ENCODE measurements around the gene NR2E1. TPM values are rescaled to one million over a fixed set of nuclear protein-coding genes. Genes with fewer than 3 reads are reported as not detected.

The NR2E1 gene
- total and polyA plus RNA-seq, 10 of the 15 experiments (the other 5 are each of a cell fraction or from before 2014, with no cell fraction given): not detected

- ATAC-seq: no peak
- ChIA-PET SMC1A (ENCODE audit: uncharacterized antibody, unreplicated experiment) (interaction anchor here (0.7 kb wide), 1 partner anchor 188 kb away, joined by 3 read pairs; no protein-coding TSS in a partner anchor), CTCF (interaction anchor here (0.5 to 1.1 kb wide), 4 partner anchors 279 to 349 kb away, joined by 3 to 5 read pairs (median 4); no protein-coding TSS in a partner anchor), POLR2A (no interaction called here), RAD21 (ENCODE audit: unreplicated experiment) (no interaction called here)
- no peaks in the 10 kb centered on the region for H4K20me1 ChIP-seq (ENCODE audit: control insufficient read depth, insufficient read depth)
- no peak for FAIRE-seq
- no peak for DNase-seq (ENCODE audit: low read depth, low spot score)
- intact Hi-C loops (cut with micrococcal nuclease; ENCODE audit: unreplicated experiment): no loop called here
- no peak overlapping the region for H3K4me3 ChIP-seq
- no peaks in the 10 kb centered on the region for H3K36me3 ChIP-seq (ENCODE audit: control insufficient read depth in 2 of 2, insufficient read depth in 2 of 2, low read length in 1 of 2)
- no peak overlapping the region for H3K9ac ChIP-seq (ENCODE audit: control insufficient read depth, insufficient read depth, low read length)
- no peaks in the 10 kb centered on the region; the same call in 2 of the 3 replicates for H3K9me3 ChIP-seq (replicated peaks; ENCODE audit: control insufficient read depth, insufficient read depth, low read length)
- H3K27ac ChIP-seq (ENCODE audit: control insufficient read depth, insufficient read depth): no peak overlapping the region
- WGBS (ENCODE audit: insufficient coverage, insufficient replicate concordance, low lambda C conversion rate, missing lambda C conversion rate): 47% methylated on average over 22 of the region's 22 CpGs
- no peak overlapping the region for H3K4me2 ChIP-seq (ENCODE audit: control insufficient read depth, insufficient read depth)
- no peaks in the 10 kb centered on the region for H3K4me1 ChIP-seq (ENCODE audit: control insufficient read depth, insufficient read depth, low read length)
- no TSS peak for BruUV-seq (replicated peaks)
- H2AFZ ChIP-seq (ENCODE audit: control insufficient read depth, low read depth, low read length): no peak overlapping the region
- H3K79me2 ChIP-seq (ENCODE audit: control insufficient read depth, insufficient read depth, low read length): no peaks in the 10 kb centered on the region
- peaks cover 24 to 33% of the 10 kb centered on the region in 2 experiments for H3K27me3 ChIP-seq (replicated peaks in 1 of 2; ENCODE audit: control insufficient read depth in 2 of 2, insufficient read depth in 2 of 2, low read length in 1 of 2)
- in situ Hi-C loops (cut with MboI): no loop called here
- no peak for TF ChIP-seq E2F4 (IDR thresholded peaks at IDR 0.05; ENCODE audit: low read depth, low read length)
- no peak for TF ChIP-seq SREBF2 (IDR thresholded peaks at IDR 0.05; ENCODE audit: low read length)
- no peak for TF ChIP-seq JUND (IDR thresholded peaks at IDR 0.05; ENCODE audit: low read depth, low read length)
- TF ChIP-seq STAT3 (IDR thresholded peaks at IDR 0.05; ENCODE audit: low read depth, low read length): no peak
- TF ChIP-seq REST (IDR thresholded peaks at IDR 0.05; ENCODE audit: low read depth, low read length): no peak
- no peak for TF ChIP-seq NR2C1 (IDR thresholded peaks at IDR 0.05)
- no peak for TF ChIP-seq ZNF592 (IDR thresholded peaks at IDR 0.05)
- no peak for TF ChIP-seq ZZZ3 (IDR thresholded peaks at IDR 0.05; ENCODE audit: control insufficient read depth, insufficient read length, low read depth)
- no peak for TF ChIP-seq EZH2 (IDR thresholded peaks at IDR 0.05; ENCODE audit: borderline replicate concordance, control insufficient read depth, low read depth, low read length)
- no peak for TF ChIP-seq TCF3 (IDR thresholded peaks at IDR 0.05; ENCODE audit: borderline replicate concordance, insufficient read depth, low read depth, low read length)
- TF ChIP-seq MYB (IDR thresholded peaks at IDR 0.05; ENCODE audit: borderline replicate concordance, low read depth, low read length): no peak
- no peak for TF ChIP-seq ELK1 (IDR thresholded peaks at IDR 0.05; ENCODE audit: low read depth, low read length)
- no peak for TF ChIP-seq MTA2 (IDR thresholded peaks at IDR 0.05; ENCODE audit: low read depth)
- no peak for TF ChIP-seq SIN3A (IDR thresholded peaks at IDR 0.05; ENCODE audit: low read depth, low read length)
- TF ChIP-seq CHD4 (IDR thresholded peaks at IDR 0.05): no peak
- TF ChIP-seq SMARCA5 (IDR thresholded peaks at IDR 0.05): no peak
These were observed 9.4 kb downstream of the NR2E1 start for GRCh38 chr6:108175176-108175591.

Measured in GM12878 (cell line).